GM21717 (cell line): ENCODE results near the gene FAM90A1.
"Not testable (repeated sequence)": the region's sequence is repeated elsewhere in the genome, so short reads cannot be mapped to it uniquely, and the experiment has no call there.

Source experiments
- ATAC-seq: cut with Tn5 transposase; IDR thresholded peaks from one replicate; pipeline ENCODE4 v1.9.1; 2021; ENCODE audit warnings: mild to moderate bottlenecking, moderate library complexity; ENCODE audit not compliant: unreplicated experiment

Gene FAM90A1

DNA sequence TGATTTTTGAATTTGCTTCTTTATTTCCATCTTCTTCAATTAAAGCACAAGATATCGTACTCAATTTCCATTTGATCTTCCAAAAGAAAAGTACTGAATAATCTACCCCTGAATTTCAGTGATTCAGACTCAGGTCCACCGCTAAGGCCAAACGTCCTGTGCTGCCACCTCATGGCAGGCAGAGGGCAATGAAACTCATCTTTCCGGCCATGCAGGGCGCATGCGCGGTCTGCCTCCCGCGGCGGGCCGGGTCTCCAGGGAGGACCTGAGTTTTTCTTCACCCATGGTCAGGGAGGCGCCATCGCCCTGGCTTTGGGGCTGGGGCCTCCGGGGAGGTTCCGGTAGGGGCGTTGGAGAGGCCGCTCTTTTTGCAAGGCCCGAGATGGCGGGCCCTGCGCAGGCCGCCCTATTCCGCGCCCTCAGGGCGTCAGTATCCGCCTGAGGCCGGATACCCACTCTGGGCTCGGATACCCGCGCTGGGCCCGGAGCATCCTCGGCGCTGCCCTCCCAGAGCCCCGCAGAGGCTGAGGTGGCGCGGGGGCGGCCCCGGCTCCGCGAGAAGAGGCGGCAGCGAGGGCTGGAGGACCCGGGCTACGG, 47.3 kb downstream of the FAM90A1 start:
- ATAC-seq = not testable (repeated sequence)

GRCh38 chr12:8172911-8173310, 54.5 kb downstream of the FAM90A1 start:
- not testable (repeated sequence) for ATAC-seq
